NT2/D1 (cell line): ENCODE data around the gene SLC23A3.

Experiments used
- SUZ12 ChIP-seq: IDR thresholded peaks from 2 replicates; pipeline ENCODE4 v1.6.1; 2011; ENCODE audit not compliant: insufficient read length, insufficient read depth; ENCODE audit errors: extremely low read depth
- YY1 ChIP-seq: IDR thresholded peaks from 2 replicates; pipeline ENCODE4 v1.6.1; 2011; ENCODE audit not compliant: insufficient read length, insufficient read depth
- ZNF274 ChIP-seq: IDR thresholded peaks from 2 replicates; pipeline ENCODE4 v1.6.1; 2011; ENCODE audit warnings: mild to moderate bottlenecking, low read depth, low read length

GRCh38 chr2:219157396-219157795, 12.4 kb downstream of the SLC23A3 start:
- TF ChIP-seq ZNF274 (no peak), YY1 (no peak), SUZ12 (no peak)
